Stimulated activated CD8-positive, alpha-beta memory T cell treated with anti-CD3 and anti-CD28 coated beads, Interleukin-12 subunit alpha, Interleukin-12 subunit beta, amount 100 ng/mL, for 24 hours (primary cell): Measurements from ENCODE around the gene ASTN1.

Source experiments
- DNase-seq: peaks from one replicate; pipeline ENCODE4 v3.0.0-alpha.2; 2020; ENCODE audit errors: extremely low read depth

Gene ASTN1

DNA sequence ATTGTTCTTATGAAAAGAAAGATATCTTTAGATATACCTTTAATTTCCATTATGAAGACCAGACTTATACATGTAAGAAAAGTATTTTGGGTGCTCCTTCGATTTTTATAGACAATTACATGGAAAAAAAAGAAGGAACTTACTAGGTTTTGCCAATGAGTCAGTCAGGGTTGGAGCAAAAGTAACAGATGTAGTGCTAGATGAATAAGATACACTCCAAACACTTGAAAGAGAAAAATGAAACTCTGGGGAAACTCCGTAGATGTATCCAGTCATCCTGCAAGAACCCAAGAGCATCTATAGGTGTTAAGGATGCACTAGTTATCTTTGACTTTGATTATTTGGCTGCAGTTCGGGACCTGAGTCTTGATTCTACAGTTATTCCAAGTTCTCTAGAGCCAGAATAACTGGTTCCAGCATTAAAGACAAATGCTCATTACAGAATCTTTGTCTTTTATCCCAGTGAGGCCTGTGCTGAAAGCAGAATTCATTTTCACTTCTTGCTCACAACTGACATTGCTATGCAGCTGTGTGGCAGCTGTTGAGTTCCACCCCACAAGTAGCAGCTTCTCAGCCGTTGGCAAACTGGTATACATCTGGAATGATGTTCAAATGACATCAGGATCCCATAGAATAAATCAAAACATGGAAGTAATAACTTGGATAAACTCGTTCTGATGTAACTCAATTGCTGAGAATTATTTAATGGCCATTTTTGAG, 326.1 kb downstream of the ASTN1 start:
- no peak for DNase-seq

DNA sequence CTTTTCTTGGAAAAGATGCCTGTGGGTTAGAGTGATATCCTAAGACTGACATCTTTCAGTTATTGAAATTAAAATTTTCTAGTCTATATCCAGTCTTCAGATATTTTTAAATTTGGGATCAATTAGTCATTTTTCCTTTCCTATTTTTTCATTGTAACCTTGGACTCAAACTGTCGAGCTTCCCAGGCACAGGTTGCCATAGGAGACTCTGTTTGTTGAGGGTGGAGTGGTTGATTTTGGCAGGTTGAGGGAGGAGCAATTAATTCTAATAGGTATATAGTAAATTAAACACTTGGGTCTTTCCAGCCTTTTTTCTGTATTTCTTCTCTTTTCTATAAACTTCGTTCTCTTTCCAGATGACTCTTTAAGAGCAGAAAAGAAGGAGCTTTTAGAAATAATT, 326.8 kb downstream of the ASTN1 start:
- DNase-seq: no peak

DNA sequence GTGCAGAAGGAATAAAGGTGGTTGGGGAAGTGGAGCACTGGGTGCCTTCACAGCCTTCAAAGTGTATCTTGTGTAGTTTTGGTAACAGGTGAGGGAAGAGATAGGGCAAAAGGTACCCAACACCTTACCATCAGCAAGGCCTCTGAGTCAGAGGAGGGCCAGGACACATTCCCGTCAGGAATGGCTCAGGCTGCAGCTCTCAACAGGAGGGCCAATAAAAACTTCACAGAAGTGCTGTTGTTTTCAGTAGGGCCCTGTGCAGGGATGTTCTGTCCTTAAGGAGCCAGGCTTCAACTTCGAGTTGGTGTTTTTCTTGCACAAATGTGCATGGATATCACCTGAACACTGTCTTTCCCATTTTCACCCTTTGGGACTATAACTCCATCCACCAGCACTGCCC, 333.4 kb downstream of the ASTN1 start:
- no peak for DNase-seq

DNA sequence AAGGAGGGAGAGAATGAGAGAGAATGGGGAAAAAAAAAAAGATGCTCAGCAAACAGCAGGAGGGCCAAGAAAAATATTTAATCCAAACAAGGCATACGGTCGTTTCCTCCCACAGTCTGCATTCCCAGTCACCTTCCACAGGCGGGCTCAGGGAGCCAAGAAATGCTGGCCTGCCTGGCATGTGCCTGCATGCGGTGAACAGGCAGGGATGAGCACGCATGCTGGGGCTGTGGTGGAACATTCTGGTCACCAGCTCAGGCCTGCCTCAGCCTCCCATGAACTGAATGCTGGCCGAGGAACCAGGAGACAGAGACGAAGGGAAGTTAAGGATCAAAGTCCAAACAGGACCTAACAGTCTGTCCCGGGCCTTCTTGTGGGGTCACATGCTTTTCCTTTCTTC, 335.3 kb downstream of the ASTN1 start:
- DNase-seq: no peak

DNA sequence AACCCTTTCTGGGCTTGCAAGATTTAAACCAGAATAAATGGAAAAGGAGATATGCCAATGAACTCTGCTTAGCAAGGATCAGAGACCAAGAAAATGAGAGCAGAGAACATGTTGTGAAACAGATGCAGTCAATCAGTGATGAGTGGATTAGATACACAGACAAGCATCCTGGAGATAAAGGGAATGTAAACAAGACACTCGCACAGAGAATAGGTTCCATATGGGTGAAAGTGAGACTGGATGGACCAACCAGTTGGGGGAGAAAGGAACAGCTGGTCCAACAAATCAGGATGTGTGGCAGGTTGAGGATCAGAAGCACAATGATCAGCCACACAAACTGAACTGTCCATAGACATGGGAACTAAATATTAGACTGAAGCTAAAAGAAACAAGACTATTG, 338.2 kb downstream of the ASTN1 start:
- no peak for DNase-seq

DNA sequence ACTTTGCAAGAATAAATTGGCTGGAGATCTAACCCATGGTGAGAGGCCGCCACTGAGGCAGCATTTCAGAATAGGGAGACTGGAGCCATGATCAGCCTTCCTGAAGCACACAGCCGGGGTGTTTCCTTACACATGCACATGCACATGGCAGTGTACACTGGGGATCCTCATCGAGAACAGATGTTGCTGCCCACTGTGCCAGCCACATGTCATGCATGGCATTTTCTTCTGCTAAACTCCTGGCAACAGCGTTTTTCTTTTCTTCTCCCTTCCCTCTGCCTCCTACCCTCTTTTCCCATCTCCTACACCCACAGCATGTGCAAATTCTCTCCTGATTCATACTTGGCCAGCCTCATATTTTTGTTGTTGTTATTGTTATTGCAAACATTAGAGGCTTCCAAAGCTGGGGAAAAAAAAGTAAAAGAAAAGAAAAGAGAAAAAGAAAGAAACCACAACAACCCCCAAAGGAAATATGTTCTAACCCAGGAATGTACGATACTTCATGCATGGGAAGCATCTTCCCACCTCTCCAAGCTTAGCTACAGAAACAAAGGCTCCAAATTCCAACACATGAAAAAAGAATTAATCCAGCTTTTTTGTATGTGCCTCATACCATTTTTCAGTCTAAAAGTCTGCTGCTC, 344.0 kb downstream of the ASTN1 start:
- DNase-seq: no peak

DNA sequence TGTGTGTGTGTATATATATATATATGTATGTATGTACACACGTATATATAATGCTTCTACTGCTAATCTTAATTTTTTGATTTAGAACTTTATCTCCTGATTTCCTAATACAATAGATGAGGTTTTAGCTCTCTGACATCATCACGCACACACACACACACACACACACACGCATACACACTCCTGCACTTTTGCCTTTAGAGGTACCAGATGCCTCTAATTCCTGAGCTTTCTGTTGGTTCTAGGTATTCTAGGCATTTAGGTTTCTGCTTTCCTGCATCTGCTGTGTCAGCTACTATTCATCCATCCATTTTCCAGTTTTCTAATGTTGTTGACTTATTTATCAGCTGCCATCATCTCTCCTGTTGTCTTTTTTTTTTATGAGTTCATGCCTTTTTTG, 348.3 kb downstream of the ASTN1 start:
- DNase-seq: no peak

DNA sequence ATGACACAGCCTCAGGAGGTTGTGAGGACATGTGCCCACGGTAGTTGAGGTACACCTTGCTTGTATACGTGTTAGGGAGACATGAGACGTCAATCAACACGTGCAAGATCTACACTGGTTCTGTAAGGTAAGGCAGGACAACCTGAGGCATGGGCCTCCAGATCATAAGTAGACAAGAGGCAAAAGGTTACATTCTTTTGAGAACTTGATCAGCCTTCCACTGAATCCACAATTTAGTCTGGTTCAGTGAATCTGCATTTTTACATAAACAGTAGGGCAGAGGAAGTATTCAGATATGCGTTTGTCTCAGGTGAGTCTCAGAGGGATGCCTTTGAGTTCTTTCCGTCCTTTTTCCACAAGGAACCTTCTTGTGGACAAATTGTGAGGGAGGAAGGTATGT, 348.9 kb downstream of the ASTN1 start:
- DNase-seq: no peak

DNA sequence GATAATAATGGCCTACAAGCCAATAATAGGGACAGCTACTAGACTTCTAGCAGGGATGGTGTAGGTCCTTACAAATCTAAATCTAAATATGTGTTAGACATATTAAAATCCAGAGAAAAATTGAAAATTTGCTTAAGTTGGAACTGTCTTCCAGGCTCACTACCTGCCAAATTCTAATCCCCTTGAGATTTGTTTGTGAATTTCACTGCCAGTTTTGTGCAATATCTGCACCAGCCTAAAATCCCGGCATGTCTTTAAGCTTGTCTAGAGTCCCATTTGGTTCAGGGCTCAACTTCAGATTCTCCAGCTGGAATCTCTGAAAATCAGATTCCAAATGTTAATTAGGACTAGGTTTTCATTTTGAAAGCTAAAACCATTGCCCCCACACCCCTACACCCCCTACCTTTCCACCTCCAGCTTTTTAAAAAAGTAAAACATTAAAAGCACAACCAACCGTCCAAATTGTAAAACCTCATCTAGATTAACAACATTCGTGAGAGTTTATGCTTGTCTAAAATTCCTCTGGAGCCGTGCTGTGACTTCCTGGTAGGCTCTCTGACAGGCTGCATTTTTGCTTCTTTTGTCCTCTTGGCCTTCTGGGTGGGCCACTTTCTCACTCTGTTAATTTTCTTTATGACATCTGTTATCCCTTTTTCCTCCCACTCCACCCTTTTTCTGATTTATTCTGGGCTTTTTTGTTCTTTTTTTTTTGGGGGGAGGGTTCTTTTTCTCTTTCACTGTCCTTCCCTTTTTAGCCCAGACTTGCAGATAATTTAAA, 352.8 kb downstream of the ASTN1 start:
- no peak for DNase-seq

DNA sequence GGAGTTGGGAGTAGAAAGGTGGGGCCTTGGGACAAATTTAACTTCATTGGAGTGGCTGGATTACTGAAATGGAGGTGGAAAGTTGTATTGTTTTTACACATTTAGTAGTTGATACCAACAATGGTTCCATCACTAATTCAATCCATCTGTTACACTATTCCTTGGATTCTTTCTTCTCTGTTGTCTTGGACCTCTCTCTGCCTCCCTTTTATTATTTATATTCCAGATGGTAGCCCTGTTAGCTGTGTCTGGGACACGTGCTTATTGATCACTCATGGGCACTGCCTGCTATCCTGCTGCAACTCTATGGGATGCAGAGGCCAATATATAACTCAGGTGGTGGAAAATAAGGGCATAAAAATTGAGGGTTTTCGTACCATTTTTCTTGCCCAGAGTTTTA, 355.2 kb downstream of the ASTN1 start:
- DNase-seq: no peak
